ENCODE data around the gene ACOT8.
"Not testable (repeated sequence)": the region's sequence is repeated elsewhere in the genome, so short reads cannot be mapped to it uniquely, and the experiment has no call there.

ACOT8 gene

GRCh38 chr20:45823949-45824835 lies 33.0 kb downstream of the ACOT8 start:
- peak; percentile 56 for DNase-seq

DNA sequence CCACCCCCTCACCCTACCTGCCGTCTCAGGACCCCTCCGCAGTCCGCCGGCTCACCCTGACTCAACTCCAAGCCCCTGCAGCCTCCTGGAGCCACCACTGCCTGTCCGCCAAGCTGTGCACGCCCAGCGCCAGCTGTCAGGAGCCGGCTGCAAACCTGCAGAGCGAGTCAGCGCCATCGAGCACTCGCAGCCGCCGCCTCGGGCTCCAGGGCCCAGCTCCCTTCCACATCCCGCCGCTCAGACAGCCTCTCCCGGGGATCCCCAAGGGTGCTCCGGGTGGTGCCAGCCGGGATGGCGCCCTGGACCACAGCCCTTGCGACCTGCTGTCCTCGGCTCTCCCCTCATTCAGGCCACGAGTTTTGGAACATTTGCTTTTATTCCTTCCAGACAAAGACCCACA lies 34.3 kb downstream of the ACOT8 start:
- DNase-seq, result peak; percentile 47

DNA sequence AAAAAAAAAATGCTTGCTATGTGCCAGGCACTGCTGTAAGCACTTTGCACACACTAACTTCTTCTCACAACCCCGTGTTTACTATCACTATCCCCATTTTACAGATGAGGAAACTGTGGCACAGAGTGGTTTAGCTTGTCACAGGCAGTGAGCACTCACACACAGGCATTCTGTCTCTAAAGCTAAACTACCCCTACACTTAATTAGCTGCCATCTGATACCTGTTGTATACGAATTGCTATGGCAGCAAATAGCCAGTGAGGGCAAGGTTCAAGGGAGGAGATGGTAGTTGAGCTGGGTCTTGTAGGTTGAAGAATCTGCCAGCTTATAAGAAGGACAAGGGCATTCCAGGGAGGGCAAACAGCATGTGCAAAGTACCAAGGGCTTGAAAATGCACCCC lies 35.2 kb downstream of the ACOT8 start:
- no peak for DNase-seq

- DNase-seq, result no peak
Observed at GRCh38 chr20:45819466-45819865, 37.7 kb downstream of the ACOT8 start.

DNA sequence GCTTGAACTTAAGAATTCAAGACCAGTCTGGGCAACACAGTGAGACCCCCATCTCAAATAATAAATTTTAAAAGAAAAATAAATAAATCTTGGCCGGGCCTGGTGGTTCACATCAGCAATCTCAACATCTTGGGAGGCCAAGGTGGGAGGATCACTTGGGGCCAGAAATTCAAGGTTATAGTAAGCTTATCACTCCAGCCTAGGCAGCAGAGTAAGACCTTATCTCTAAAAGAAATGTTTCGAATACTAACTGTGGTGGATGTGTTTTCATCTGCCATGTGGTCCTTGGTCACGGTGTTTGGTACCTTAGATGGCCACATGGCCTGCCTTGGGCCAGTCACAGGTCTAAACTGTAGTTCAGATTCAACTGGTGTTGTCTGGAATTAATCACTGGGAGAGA lies 39.0 kb downstream of the ACOT8 start:
- no peak for DNase-seq

GRCh38 chr20:45817376-45818194 lies 39.6 kb downstream of the ACOT8 start:
- DNase-seq, result no peak

GRCh38 chr20:45816951-45817350 lies 40.2 kb downstream of the ACOT8 start:
- no peak for DNase-seq

DNA sequence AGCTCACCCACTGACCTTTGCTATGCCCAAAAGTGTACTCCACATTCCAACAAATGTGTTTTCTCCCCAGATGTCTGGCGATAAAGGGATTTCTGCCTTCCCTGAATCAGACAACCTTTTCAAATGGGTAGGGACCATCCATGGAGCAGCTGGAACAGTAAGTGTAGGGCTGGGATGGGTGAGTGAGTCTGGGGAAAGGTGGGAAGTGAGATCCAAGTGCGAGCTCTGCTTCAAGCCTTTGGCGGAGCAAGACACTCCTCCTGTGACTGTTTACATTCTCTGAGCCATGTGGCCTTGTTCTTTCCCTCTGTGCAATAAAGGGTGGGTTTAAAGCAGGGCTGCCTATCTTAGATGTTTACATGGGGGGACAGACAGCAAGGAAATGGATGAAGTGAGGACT lies 42.9 kb downstream of the ACOT8 start:
- DNase-seq, result no peak

DNA sequence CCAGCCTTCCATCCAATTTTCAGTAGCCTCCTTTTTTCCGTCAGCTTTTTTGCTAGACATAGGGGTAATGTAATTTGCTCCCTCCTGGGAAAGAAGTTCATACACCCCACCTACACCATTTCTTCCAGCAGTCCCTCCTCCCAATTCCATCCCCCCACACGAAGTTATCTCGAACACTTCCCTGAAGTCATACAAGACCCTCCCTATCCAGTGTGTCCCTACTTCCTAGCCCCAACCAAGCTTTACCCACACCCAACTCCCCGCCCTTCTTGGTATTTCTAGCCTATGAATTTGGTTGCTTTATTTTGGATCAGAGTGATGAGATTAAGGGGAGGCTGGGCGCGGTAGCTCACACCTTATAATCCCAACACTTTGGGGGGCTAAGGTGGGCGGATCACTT lies 43.7 kb downstream of the ACOT8 start:
- DNase-seq, result no peak

DNA sequence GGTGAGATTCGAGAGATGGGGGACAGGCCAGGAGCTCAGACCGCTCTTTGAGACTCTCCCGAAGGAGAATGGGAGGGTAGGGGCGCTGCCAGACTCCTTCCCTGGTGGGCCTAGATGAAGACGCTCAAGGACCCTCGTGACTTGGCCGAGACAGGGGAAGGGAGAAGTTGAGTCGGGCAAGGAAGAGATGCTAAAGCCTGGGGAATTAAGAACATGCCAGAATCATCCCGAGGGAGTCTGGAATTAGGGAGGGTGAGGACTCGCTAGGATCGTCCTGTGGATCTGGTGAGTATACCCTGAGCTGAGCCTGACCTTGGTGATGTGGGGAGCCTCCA lies 44.2 kb downstream of the ACOT8 start:
- no peak for DNase-seq

GRCh38 chr20:45812157-45813005 lies 44.8 kb downstream of the ACOT8 start, which contains the start of gene UBE2C:
TSS of gene UBE2C (plus strand) at chr20:45812644. CDS start at chr20:45812696, 52 bp downstream.
- DNase-seq, result peak; percentile 98

DNA sequence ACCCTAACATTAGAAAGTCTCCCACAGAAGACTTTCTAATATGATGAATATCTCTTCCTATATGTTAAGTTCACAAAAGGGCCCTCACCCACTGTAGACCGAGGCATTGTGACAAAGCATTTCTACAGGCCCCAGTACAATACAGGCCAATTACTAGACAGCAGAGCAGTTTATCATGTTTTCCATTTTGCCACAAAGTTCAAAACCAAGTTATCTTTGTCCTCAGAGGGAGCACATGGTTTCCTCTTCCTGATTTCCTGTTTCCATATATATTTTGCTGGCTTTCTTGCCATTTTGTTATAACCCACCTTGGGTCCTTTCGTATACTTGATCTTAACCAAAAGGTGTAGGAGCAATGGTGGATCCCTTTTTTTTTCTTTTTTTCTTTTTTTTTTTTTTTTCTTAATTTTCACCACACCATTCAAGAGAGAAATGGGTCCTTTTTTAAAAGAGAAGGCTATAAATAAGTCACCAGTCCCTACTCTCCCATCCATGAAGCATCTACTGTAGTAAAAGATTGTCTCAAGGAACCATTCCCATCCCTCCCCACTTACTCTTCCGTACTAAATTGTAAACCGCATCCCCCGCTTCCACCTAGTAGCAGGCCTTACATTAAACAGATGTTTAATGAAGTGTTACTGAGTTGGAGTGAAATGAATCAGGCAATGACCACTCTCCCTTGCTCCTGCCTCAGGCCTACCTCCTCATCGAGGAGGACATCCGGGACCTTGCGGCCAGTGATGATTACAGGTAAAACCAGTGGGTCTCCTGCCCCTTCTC lies 46.8 kb downstream of the ACOT8 start:
- no peak for DNase-seq

DNA sequence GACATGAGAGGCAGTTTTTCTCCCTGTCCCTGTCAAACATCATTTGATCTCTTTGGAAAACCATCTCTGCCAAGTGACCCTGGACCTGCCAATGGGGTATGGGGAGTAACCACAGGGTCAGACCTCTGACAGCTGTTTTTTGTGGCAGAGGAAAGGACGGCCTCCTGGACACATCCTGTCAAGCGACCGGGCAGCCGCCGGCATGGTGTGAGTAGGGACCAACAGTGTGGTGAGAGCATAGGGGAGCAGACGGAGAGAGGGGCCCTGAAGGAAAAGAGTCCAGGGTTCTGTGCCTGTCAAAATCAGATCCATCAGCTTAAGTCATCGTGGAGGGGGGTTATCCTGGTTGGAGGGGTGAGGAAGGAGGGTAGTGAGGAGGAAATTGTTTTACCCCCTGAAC lies 55.3 kb downstream of the ACOT8 start:
- DNase-seq, result no peak

GRCh38 chr20:45798935-45799642 lies 58.1 kb downstream of the ACOT8 start:
- DNase-seq, result peak; percentile 77

DNA sequence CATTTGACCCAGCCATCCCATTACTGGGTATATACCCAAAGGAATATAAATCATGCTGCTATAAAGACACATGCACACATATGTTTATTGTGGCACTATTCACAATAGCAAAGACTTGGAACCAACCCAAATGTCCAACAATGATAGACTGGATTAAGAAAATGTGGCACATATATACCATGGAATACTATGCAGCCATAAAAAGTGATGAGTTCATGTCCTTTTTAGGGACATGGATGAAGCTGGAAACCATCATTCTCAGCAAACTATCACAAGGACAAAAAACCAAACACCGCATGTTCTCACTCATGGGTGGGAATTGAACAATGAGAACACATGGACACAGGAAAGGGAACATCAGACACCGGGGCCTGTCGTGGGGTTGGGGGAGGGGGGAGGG lies 59.2 kb downstream of the ACOT8 start:
- DNase-seq, result not testable (repeated sequence)

DNA sequence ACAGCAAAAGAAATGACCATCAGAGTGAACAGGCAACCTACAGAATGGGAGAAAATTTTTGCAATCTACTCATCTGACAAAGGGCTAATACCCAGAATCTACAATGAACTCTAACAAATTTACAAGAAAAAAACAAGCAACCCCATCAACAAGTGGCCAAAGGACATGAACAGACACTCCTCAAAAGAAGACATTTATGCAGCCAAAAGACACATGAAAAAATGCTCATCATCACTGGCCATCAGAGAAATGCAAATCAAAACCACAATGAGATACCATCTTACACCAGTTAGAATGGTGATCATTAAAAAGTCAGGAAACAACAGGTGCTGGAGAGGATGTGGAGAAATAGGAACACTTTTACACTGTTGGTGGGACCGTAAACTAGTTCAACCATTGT lies 59.7 kb downstream of the ACOT8 start:
- DNase-seq, result not testable (repeated sequence)

- no peak for DNase-seq
Observed at GRCh38 chr20:45796337-45797065, 60.7 kb downstream of the ACOT8 start.

GRCh38 chr20:45792317-45793118 lies 64.7 kb downstream of the ACOT8 start:
- no peak for DNase-seq
